SK-N-SH (cell line): ENCODE results near the gene NCAM1. TPM values are rescaled to one million over a fixed set of nuclear protein-coding genes. Genes with fewer than 3 reads are reported as not detected.

Experiments
- CTCF ChIA-PET: fragments of 300-600, 350-600 bp; formaldehyde crosslinking; extraction: SDS; loops from one replicate; lab custom pipeline; 2021; lab: Yijun Ruan, JAX
- POLR2A ChIA-PET: fragments of 350-600 bp; sonication (Branson Sonifier 250); formaldehyde crosslinking; extraction: SDS; loops from one replicate; lab custom pipeline; 2020; ENCODE audit warnings: antibody characterized with exemption, inconsistent platforms; lab: Yijun Ruan, JAX
- DNase-seq: peaks from one replicate; pipeline ENCODE4 v3.0.0; 2012
- H2AFZ ChIP-seq: fragments of 200-600 bp; sonication (generic); 2 replicates; pipeline ENCODE4 v1.8.1; 2016; ENCODE audit warnings: antibody characterized with exemption, mild to moderate bottlenecking, low read depth
- H3F3A ChIP-seq: fragments of 200-600 bp; sonication (generic); replicated peaks from 2 replicates; pipeline ENCODE3; 2016; ENCODE audit warnings: antibody characterized with exemption, mild to moderate bottlenecking; ENCODE audit not compliant: insufficient read depth
- H3K27ac ChIP-seq, 2 experiments: fragments of 200-500 bp in 1 of 2; fragments of 200-600 bp in 1 of 2; sonication (Bioruptor generic) in 1 of 2; sonication (generic), shearing (Covaris generic) in 1 of 2; 2 replicates each; pipeline versions ENCODE4 v1.5.1 to v1.6.1; 2014 to 2016; ENCODE audit warnings: low read depth in 2 of 2, inconsistent platforms in 1 of 2, low read length in 1 of 2, mild to moderate bottlenecking in 1 of 2, mixed read lengths in 1 of 2
- H3K27me3 ChIP-seq: fragments of 200-600 bp; sonication (generic), shearing (Covaris generic); 2 replicates; pipeline ENCODE4 v1.6.1; 2016; ENCODE audit warnings: mixed run types; ENCODE audit not compliant: insufficient read depth
- H3K36me3 ChIP-seq, 2 experiments: fragments of 200-500 bp in 1 of 2; fragments of 200-600 bp in 1 of 2; sonication (Bioruptor generic) in 1 of 2; sonication (generic) in 1 of 2; replicated peaks in 1 of 2; 2 replicates each; pipeline versions ENCODE3 to v1.5.1; 2014 to 2016; ENCODE audit warnings: low read length in 1 of 2, mild to moderate bottlenecking in 1 of 2; ENCODE audit not compliant: insufficient read depth in 2 of 2, control insufficient read depth in 1 of 2
- H3K4me1 ChIP-seq, 2 experiments: fragments of 200-500 bp in 1 of 2; fragments of 200-600 bp in 1 of 2; sonication (Bioruptor generic) in 1 of 2; sonication (generic), shearing (Covaris generic) in 1 of 2; 2 replicates each; pipeline versions ENCODE4 v1.5.1 to v1.6.1; 2014 to 2016; ENCODE audit warnings: low read depth in 1 of 2, low read length in 1 of 2, mixed run types in 1 of 2; ENCODE audit not compliant: insufficient read depth in 2 of 2, control insufficient read depth in 1 of 2
- H3K4me2 ChIP-seq: fragments of 200-600 bp; sonication (generic), shearing (Covaris generic); 2 replicates; pipeline ENCODE4 v1.6.1; 2017; ENCODE audit warnings: mixed run types
- H3K4me3 ChIP-seq, 2 experiments: fragments of 200-500 bp in 1 of 2; fragments of 200-600 bp in 1 of 2; sonication (Bioruptor generic) in 1 of 2; sonication (generic), shearing (Covaris generic) in 1 of 2; 2 replicates each; pipeline versions ENCODE4 v1.5.1 to v1.8.1; 2014 to 2016; ENCODE audit warnings: low read depth in 2 of 2, inconsistent platforms in 1 of 2, low read length in 1 of 2, mild to moderate bottlenecking in 1 of 2, mixed read lengths in 1 of 2, moderate library complexity in 1 of 2
- H3K79me2 ChIP-seq: fragments of 200-600 bp; sonication (generic); 2 replicates; pipeline ENCODE4 v1.8.1; 2017; ENCODE audit warnings: mild to moderate bottlenecking; ENCODE audit not compliant: insufficient read depth
- H3K9ac ChIP-seq: fragments of 200-600 bp; sonication (generic); 2 replicates; pipeline ENCODE4 v1.6.1; 2017; ENCODE audit warnings: mixed run types
- H3K9me2 ChIP-seq: fragments of 200-600 bp; sonication (generic); 2 replicates; pipeline ENCODE4 v1.6.1; 2017; ENCODE audit warnings: mixed run types
- H3K9me3 ChIP-seq: fragments of 200-600 bp; sonication (generic); 2 replicates; pipeline ENCODE4 v1.6.1; 2017; ENCODE audit warnings: mixed run types, mild to moderate bottlenecking, moderate library complexity
- H4K20me1 ChIP-seq: fragments of 200-600 bp; sonication (generic); 2 replicates; pipeline ENCODE4 v1.6.1; 2017; ENCODE audit warnings: mild to moderate bottlenecking, mixed run types; ENCODE audit not compliant: insufficient read depth
- CHD2 ChIP-seq: fragments of 150-350 bp; IDR thresholded peaks from 2 replicates; pipeline ENCODE4 v1.6.1; 2018; ENCODE audit warnings: low read length; ENCODE audit not compliant: partially characterized antibody
- FOSL2 ChIP-seq: IDR thresholded peaks from 2 replicates; pipeline ENCODE4 v1.4.0; 2012; ENCODE audit warnings: low read depth, mild to moderate bottlenecking, moderate library complexity, borderline replicate concordance
- FOXM1 ChIP-seq: IDR thresholded peaks from 2 replicates; pipeline ENCODE4 v1.4.0; 2012; ENCODE audit warnings: low read depth, mild to moderate bottlenecking
- MEF2A ChIP-seq: IDR thresholded peaks from 2 replicates; pipeline ENCODE4 v1.4.0; 2012; ENCODE audit warnings: low read depth, borderline replicate concordance
- NRF1 ChIP-seq: IDR thresholded peaks from 2 replicates; pipeline ENCODE4 v1.6.1; 2012; ENCODE audit warnings: low read depth, mild to moderate bottlenecking, low read length
- RAD21 ChIP-seq: IDR thresholded peaks from 2 replicates; pipeline ENCODE4 v1.6.1; 2012; ENCODE audit warnings: mild to moderate bottlenecking, low read length
- RXRA ChIP-seq: IDR thresholded peaks from 2 replicates; pipeline ENCODE4 v1.4.0; 2012; ENCODE audit warnings: low read depth, mild to moderate bottlenecking, borderline replicate concordance
- SMC3 ChIP-seq: IDR thresholded peaks from 2 replicates; pipeline ENCODE4 v1.6.1; 2012; ENCODE audit warnings: low read depth, low read length, improper control_type of control experiment
- TAF1 ChIP-seq: IDR thresholded peaks from 2 replicates; pipeline ENCODE4 v1.6.1; 2012; ENCODE audit warnings: low read depth, mild to moderate bottlenecking, low read length, moderate library complexity, borderline replicate concordance
- WGBS: methylation state at CpG from one replicate; pipeline ENCODE4 v1.1.6; 2017; ENCODE audit warnings: low lambda C conversion rate; 5-methylcytosine and 5-hydroxymethylcytosine counted together
- polyA plus RNA-seq, 3 experiments: library from polyadenylated mRNA; depleted of rRNA; stranded (reverse); fragments of >200 nt; gene quantifications; 2 replicates each; pipeline ENCODE4 v1.2.3, GENCODE V29; 2012
- TF ChIP-seq, protein P1 (sequence below): fragments of 200-600 bp; sonication (generic); IDR thresholded peaks from 2 replicates; pipeline ENCODE4 v1.6.1; 2017; ENCODE audit warnings: antibody characterized with exemption, mild to moderate bottlenecking, moderate library complexity
- TF ChIP-seq, protein P2 (sequence below): IDR thresholded peaks from 2 replicates; pipeline ENCODE4 v1.4.0; 2012; ENCODE audit warnings: low read depth, borderline replicate concordance
- TF ChIP-seq, protein P3 (sequence below): IDR thresholded peaks from 2 replicates; pipeline ENCODE4; 2012
- TF ChIP-seq, protein P4 (sequence below): fragments of 150-350 bp; IDR thresholded peaks from 2 replicates; pipeline ENCODE4 v1.6.1; 2016; ENCODE audit warnings: mild to moderate bottlenecking, low read depth, low read length
- TF ChIP-seq, protein P5 (sequence below): IDR thresholded peaks from 2 replicates; pipeline ENCODE4 v1.4.0; 2012; ENCODE audit warnings: low read depth

NCAM1 gene
- polyA plus RNA-seq, 1 of the 3 experiments (the other 2 are of a cell fraction), result 19.4 TPM

DNA sequence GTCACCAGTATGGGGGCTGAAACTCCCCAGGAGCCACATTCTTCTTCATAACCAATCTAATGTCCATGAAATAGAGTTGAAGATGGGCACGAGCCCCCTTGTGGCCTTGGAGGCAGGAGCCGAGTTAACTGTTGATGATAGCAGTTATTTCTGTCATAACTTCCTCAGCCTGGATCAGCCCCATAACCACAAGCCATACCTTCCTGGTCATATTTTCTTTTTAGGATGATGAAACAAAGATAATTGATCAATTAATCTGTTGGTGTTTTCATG is 288.2 kb downstream of the NCAM1 start:
- Histone ChIP-seq H3K27ac (no peak overlapping the region), H3K4me1 (peaks cover 0 to 3% of the 10 kb centered on the region in 2 experiments; a peak in 2 of 4 replicates), H3K9me2 (no peaks in the 10 kb centered on the region), H3K9ac (no peak overlapping the region), H2AFZ (no peak overlapping the region), H3K79me2 (no peaks in the 10 kb centered on the region), H4K20me1 (no peaks in the 10 kb centered on the region), H3K4me3 (no peak overlapping the region), H3K36me3 (peaks cover 3 to 14% of the 10 kb centered on the region in 2 experiments), H3K4me2 (no peak overlapping the region), H3F3A (no peaks in the 10 kb centered on the region), H3K9me3 (no peaks in the 10 kb centered on the region), H3K27me3 (no peaks in the 10 kb centered on the region)
- CTCF ChIA-PET, result interaction anchor here (0.6 to 2.8 kb wide), 8 partner anchors 11 to 661 kb away, joined by 3 to 15 read pairs (median 4); no protein-coding TSS in a partner anchor
- TF ChIP-seq, protein P1, sequence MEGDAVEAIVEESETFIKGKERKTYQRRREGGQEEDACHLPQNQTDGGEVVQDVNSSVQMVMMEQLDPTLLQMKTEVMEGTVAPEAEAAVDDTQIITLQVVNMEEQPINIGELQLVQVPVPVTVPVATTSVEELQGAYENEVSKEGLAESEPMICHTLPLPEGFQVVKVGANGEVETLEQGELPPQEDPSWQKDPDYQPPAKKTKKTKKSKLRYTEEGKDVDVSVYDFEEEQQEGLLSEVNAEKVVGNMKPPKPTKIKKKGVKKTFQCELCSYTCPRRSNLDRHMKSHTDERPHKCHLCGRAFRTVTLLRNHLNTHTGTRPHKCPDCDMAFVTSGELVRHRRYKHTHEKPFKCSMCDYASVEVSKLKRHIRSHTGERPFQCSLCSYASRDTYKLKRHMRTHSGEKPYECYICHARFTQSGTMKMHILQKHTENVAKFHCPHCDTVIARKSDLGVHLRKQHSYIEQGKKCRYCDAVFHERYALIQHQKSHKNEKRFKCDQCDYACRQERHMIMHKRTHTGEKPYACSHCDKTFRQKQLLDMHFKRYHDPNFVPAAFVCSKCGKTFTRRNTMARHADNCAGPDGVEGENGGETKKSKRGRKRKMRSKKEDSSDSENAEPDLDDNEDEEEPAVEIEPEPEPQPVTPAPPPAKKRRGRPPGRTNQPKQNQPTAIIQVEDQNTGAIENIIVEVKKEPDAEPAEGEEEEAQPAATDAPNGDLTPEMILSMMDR, result peak; percentile 35
- TF ChIP-seq RAD21 (peak; percentile 54), TAF1 (no peak), SMC3 (peak; percentile 35; the same call in 1 of the 2 replicates)
- TF ChIP-seq, protein P2, sequence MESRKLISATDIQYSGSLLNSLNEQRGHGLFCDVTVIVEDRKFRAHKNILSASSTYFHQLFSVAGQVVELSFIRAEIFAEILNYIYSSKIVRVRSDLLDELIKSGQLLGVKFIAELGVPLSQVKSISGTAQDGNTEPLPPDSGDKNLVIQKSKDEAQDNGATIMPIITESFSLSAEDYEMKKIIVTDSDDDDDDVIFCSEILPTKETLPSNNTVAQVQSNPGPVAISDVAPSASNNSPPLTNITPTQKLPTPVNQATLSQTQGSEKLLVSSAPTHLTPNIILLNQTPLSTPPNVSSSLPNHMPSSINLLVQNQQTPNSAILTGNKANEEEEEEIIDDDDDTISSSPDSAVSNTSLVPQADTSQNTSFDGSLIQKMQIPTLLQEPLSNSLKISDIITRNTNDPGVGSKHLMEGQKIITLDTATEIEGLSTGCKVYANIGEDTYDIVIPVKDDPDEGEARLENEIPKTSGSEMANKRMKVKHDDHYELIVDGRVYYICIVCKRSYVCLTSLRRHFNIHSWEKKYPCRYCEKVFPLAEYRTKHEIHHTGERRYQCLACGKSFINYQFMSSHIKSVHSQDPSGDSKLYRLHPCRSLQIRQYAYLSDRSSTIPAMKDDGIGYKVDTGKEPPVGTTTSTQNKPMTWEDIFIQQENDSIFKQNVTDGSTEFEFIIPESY, result no peak
- POLR2A ChIA-PET, result no interaction called here
- no peak for DNase-seq
- 69% methylated on average over 2 of the region's 2 CpGs for WGBS

DNA sequence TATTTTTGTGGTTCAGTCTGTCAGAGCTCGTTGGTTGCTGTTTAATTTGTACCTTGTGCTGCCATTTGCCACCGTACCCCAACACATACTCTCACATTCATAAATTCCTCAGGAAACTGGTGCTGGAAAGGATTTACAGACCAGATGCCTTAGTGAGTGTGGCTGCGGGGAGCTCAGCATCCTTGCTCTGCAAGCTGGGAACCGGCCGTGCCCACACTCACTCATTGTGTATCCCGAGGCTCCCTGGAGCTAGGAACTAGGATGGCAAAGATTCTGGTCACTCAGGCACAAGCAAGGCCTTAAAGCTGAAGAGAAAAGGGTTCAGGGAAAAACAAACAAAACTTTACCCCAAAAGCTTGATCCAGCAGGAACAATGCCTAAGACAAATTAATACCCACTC is 288.6 kb downstream of the NCAM1 start:
- H3K9me3 ChIP-seq, result no peaks in the 10 kb centered on the region
- ChIA-PET CTCF (interaction anchor here (0.6 to 2.8 kb wide), 7 partner anchors 10 to 662 kb away, joined by 3 to 15 read pairs (median 4); no protein-coding TSS in a partner anchor), POLR2A (no interaction called here)
- peaks cover 0 to 3% of the 10 kb centered on the region in 2 experiments; a peak in 2 of 4 replicates for H3K4me1 ChIP-seq
- no peaks in the 10 kb centered on the region for H4K20me1 ChIP-seq
- no peaks in the 10 kb centered on the region for H3F3A ChIP-seq
- H3K27ac ChIP-seq, result no peak overlapping the region
- no peak overlapping the region for H3K9ac ChIP-seq
- H3K9me2 ChIP-seq, result no peaks in the 10 kb centered on the region
- no peak overlapping the region for H2AFZ ChIP-seq
- H3K27me3 ChIP-seq, result no peaks in the 10 kb centered on the region
- no peak overlapping the region for H3K4me3 ChIP-seq
- DNase-seq, result no peak
- no peak overlapping the region for H3K4me2 ChIP-seq
- 91% methylated on average over 6 of the region's 6 CpGs for WGBS
- peaks cover 3 to 14% of the 10 kb centered on the region in 2 experiments for H3K36me3 ChIP-seq
- no peaks in the 10 kb centered on the region for H3K79me2 ChIP-seq
- TF ChIP-seq, protein P1, result no peak
- TF ChIP-seq, protein P3, sequence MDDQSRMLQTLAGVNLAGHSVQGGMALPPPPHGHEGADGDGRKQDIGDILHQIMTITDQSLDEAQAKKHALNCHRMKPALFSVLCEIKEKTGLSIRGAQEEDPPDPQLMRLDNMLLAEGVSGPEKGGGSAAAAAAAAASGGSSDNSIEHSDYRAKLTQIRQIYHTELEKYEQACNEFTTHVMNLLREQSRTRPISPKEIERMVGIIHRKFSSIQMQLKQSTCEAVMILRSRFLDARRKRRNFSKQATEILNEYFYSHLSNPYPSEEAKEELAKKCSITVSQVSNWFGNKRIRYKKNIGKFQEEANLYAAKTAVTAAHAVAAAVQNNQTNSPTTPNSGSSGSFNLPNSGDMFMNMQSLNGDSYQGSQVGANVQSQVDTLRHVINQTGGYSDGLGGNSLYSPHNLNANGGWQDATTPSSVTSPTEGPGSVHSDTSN, result no peak
- TF ChIP-seq, protein P4, sequence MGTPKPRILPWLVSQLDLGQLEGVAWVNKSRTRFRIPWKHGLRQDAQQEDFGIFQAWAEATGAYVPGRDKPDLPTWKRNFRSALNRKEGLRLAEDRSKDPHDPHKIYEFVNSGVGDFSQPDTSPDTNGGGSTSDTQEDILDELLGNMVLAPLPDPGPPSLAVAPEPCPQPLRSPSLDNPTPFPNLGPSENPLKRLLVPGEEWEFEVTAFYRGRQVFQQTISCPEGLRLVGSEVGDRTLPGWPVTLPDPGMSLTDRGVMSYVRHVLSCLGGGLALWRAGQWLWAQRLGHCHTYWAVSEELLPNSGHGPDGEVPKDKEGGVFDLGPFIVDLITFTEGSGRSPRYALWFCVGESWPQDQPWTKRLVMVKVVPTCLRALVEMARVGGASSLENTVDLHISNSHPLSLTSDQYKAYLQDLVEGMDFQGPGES, result no peak
- no peak for TF ChIP-seq MEF2A
- no peak for TF ChIP-seq RXRA
- no peak for TF ChIP-seq FOXM1
- no peak for TF ChIP-seq FOSL2
- TF ChIP-seq, protein P5, sequence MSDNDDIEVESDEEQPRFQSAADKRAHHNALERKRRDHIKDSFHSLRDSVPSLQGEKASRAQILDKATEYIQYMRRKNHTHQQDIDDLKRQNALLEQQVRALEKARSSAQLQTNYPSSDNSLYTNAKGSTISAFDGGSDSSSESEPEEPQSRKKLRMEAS, result no peak
- no peak for TF ChIP-seq NRF1
- TF ChIP-seq CHD2, result no peak
